GM12873 (cell line): ENCODE measurements around the gene ASS1.

Source experiments
- CTCF ChIP-seq: IDR thresholded peaks from 2 replicates; pipeline ENCODE4 v1.5.1; 2012; ENCODE audit warnings: low read depth, mild to moderate bottlenecking, moderate library complexity, low read length, control low read depth; ENCODE audit not compliant: insufficient read depth; ENCODE audit errors: missing control alignments

The ASS1 gene

GRCh38 chr9:130444565-130445221 lies at the start of gene ASS1:
Gene ASS1 (plus strand): TSS chr9:130444961. CDS start chr9:130452229, 7,268 bp downstream.
- no peak for TF ChIP-seq CTCF

GRCh38 chr9:130395810-130396435 lies 48.8 kb upstream of the ASS1 start:
- no peak for TF ChIP-seq CTCF

- no peak for TF ChIP-seq CTCF
Measured at GRCh38 chr9:130396581-130396980, 48.2 kb upstream of the ASS1 start.

GRCh38 chr9:130398487-130399240 lies 46.1 kb upstream of the ASS1 start:
- no peak for TF ChIP-seq CTCF

- no peak for TF ChIP-seq CTCF
Measured at GRCh38 chr9:130399768-130400167, 45.0 kb upstream of the ASS1 start.

GRCh38 chr9:130400870-130401269 lies 43.9 kb upstream of the ASS1 start:
- TF ChIP-seq CTCF, result no peak

GRCh38 chr9:130402243-130402642 lies 42.5 kb upstream of the ASS1 start:
- TF ChIP-seq CTCF, result no peak
